ENCODE data around the gene SPCS2. TPM values are rescaled to one million over a fixed set of nuclear protein-coding genes. Genes with fewer than 3 reads are reported as not detected.

The SPCS2 gene
- polyA plus RNA-seq, 1 experiment: 68.3 TPM

DNA sequence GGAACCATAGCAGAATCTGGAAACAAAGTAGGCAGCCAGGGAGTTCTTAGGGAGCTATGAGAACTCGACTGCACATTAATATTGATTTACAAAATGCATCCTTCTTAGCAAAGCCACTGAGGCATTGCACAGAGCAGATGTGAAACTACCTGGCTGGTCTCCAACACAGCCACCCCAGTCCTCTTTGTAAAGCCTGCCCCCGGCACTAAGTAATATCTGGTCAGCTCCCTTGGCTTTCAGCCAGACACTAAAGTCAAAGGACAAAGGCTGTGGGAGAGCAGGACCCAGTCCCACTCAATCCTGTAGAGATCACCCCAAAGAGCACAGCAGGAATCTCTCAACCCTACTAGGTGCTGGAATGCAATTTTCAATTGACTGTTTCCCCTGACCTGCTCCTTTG is 13.0 kb upstream of the SPCS2 start:
- ChIA-PET CTCF (interaction anchor here (2.5 to 9.3 kb wide), 2 partner anchors 98 to 269 kb away, joined by 9 to 107 read pairs; no protein-coding TSS in a partner anchor), POLR2A (no interaction called here)
- no peak for DNase-seq (ENCODE audit: low read depth)
- no peak overlapping the region for H3K4me3 ChIP-seq (ENCODE audit: low read depth, low read length)
- no peak for TF ChIP-seq CTCF (IDR thresholded peaks at IDR 0.05; ENCODE audit: insufficient read depth, low read depth, low read length)
- H3K36me3 ChIP-seq (ENCODE audit: control insufficient read depth, insufficient read depth, low read length): peaks cover 2% of the 10 kb centered on the region
- no peaks in the 10 kb centered on the region for H3K27me3 ChIP-seq (ENCODE audit: control insufficient read depth, insufficient read depth, low read length)

- no peak for DNase-seq (ENCODE audit: low read depth)
- ChIA-PET CTCF (interaction anchor here (1.0 to 9.3 kb wide), 7 partner anchors 10 to 311 kb away, joined by 4 to 107 read pairs (median 5); no protein-coding TSS in a partner anchor), POLR2A (no interaction called here)
- H3K36me3 ChIP-seq (ENCODE audit: control insufficient read depth, insufficient read depth, low read length): peaks cover 2% of the 10 kb centered on the region
- H3K27me3 ChIP-seq (ENCODE audit: control insufficient read depth, insufficient read depth, low read length): no peaks in the 10 kb centered on the region
- TF ChIP-seq CTCF (IDR thresholded peaks at IDR 0.05; ENCODE audit: insufficient read depth, low read depth, low read length): no peak
- no peak overlapping the region for H3K4me3 ChIP-seq (ENCODE audit: low read depth, low read length)
Measured at GRCh38 chr11:74936976-74937375, 12.1 kb upstream of the SPCS2 start.

DNA sequence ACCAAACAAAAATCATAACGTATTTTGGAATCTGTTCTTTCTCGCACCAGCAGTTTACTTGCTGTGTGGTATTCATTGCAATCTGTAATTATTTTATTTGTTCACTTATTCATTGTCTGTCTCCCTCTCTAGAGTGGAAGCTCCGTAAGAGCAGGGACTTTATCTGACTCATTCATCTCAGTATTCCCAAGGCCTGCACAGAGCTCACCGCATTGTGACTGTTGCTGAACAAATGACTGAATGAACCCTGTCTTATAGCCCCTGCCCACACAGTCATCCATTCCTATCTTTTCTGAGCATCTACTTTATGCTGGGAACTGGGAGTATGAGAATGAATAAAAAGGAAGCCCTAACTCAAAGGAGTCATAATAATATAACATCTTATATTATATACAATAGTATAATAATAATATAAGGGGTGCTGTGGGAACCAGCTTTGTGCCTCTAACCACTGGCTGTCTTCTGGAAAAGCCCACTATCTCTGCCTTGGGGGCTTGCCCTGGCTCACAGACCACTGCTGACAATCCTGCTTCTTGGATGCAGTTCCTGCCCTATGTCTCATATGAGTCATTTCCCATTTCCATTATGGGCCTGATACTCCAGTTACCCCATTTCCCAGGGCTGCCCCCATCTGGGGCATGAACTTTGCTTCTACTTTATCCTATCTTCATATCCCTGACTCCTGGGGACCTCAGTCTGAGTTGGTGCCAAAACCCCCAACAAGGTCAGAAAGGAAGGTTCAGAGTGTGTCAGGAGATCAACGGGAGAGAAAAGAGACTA is 11.2 kb upstream of the SPCS2 start:
- no peak for TF ChIP-seq CTCF (IDR thresholded peaks at IDR 0.05; ENCODE audit: insufficient read depth, low read depth, low read length)
- peaks cover 2% of the 10 kb centered on the region for H3K36me3 ChIP-seq (ENCODE audit: control insufficient read depth, insufficient read depth, low read length)
- no peaks in the 10 kb centered on the region for H3K27me3 ChIP-seq (ENCODE audit: control insufficient read depth, insufficient read depth, low read length)
- POLR2A ChIA-PET: no interaction called here
- CTCF ChIA-PET: interaction anchor here (1.0 to 2.5 kb wide), 8 partner anchors 8 to 311 kb away, joined by 3 to 11 read pairs (median 5); no protein-coding TSS in a partner anchor
- DNase-seq (ENCODE audit: low read depth): no peak
- no peak overlapping the region for H3K4me3 ChIP-seq (ENCODE audit: low read depth, low read length)

GRCh38 chr11:74941492-74941891 is 7.6 kb upstream of the SPCS2 start:
- Histone ChIP-seq H3K36me3 (ENCODE audit: control insufficient read depth, insufficient read depth, low read length) (no peaks in the 10 kb centered on the region; the same call in none of the 2 replicates), H3K4me3 (ENCODE audit: low read depth, low read length) (no peak overlapping the region), H3K27me3 (ENCODE audit: control insufficient read depth, insufficient read depth, low read length) (no peaks in the 10 kb centered on the region)
- POLR2A ChIA-PET: no interaction called here
- CTCF ChIA-PET: interaction anchor here (1.2 to 2.9 kb wide), 2 partner anchors 11 to 91 kb away, joined by 4 to 20 read pairs; no protein-coding TSS in a partner anchor
- DNase-seq (ENCODE audit: low read depth): no peak
- TF ChIP-seq CTCF (IDR thresholded peaks at IDR 0.05; ENCODE audit: insufficient read depth, low read depth, low read length): no peak

DNA sequence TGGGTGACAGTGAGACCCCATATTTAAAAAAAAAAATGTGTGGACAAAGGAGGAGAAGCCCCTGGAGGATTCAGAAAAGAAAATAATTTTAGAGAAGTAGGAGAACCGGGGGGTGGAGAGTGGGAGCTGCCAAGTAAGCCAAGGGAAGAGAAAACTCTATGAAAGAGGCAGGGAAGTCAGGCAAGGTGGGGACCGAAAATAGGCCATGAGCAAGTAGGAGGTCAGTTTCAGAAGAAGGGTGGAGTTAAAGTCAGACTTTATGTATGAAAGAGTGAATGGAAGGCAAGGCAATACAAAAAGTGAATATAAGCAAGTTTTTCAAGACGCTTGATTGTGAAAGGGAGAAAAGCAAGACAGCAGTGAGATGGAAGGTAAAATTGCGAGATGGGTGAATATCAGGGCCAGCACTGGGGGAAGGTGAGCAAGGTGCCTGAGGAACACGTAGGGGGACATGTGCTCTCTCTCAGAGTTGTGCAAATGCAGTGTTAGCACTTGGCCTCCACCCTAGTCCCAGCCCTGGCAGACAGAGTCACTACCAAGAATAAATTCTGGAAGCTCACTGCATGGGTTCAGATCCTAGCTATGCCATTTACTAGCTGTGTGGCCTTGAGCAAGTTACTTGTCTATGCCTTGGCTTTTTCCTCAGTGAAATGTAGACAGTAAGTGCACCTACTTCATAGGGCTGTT is 6.8 kb upstream of the SPCS2 start:
- Histone ChIP-seq H3K36me3 (ENCODE audit: control insufficient read depth, insufficient read depth, low read length) (no peaks in the 10 kb centered on the region; the same call in 1 of the 2 replicates), H3K27me3 (ENCODE audit: control insufficient read depth, insufficient read depth, low read length) (no peaks in the 10 kb centered on the region), H3K4me3 (ENCODE audit: low read depth, low read length) (no peak overlapping the region)
- no peak for DNase-seq (ENCODE audit: low read depth)
- ChIA-PET CTCF (interaction anchor here (0.7 to 2.9 kb wide), 3 partner anchors 12 to 89 kb away, joined by 3 to 20 read pairs (median 7); no protein-coding TSS in a partner anchor), POLR2A (no interaction called here)
- TF ChIP-seq CTCF (IDR thresholded peaks at IDR 0.05; ENCODE audit: insufficient read depth, low read depth, low read length): no peak

All from BJ (cell line).